BJ (cell line): ENCODE data around the gene P4HTM. TPM values are rescaled to one million over a fixed set of nuclear protein-coding genes. Genes with fewer than 3 reads are reported as not detected.

Experiments used
- CTCF ChIA-PET: fragments of 350-600 bp; formaldehyde crosslinking; extraction: SDS; loops from one replicate; lab custom pipeline; 2021; ENCODE audit warnings: antibody characterized with exemption, inconsistent platforms; lab: Yijun Ruan, JAX
- POLR2A ChIA-PET: fragments of 300-600 bp; sonication (Branson Sonifier 250); formaldehyde crosslinking; extraction: SDS; loops from one replicate; lab custom pipeline; 2021; ENCODE audit warnings: antibody characterized with exemption; lab: Charles Lee
- DNase-seq: peaks from one replicate; pipeline ENCODE4 v3.0.0-alpha.2; 2011; ENCODE audit warnings: low read depth
- H3K27me3 ChIP-seq: 2 replicates; pipeline ENCODE4 v1.6.0; 2011; ENCODE audit warnings: low read length; ENCODE audit not compliant: control insufficient read depth, insufficient read depth
- H3K36me3 ChIP-seq: 2 replicates; pipeline ENCODE4 v1.5.1; 2011; ENCODE audit warnings: low read length; ENCODE audit not compliant: control insufficient read depth, insufficient read depth
- H3K4me3 ChIP-seq: 2 replicates; pipeline ENCODE4 v1.5.1; 2011; ENCODE audit warnings: low read depth, mild to moderate bottlenecking, control low read depth, low read length
- CTCF ChIP-seq: IDR thresholded peaks from 2 replicates; pipeline ENCODE4 v1.5.1; 2011; ENCODE audit warnings: low read depth, mild to moderate bottlenecking, control low read depth, inconsistent platforms, low read length, moderate library complexity; ENCODE audit not compliant: insufficient read depth
- polyA plus RNA-seq: library from polyadenylated mRNA; depleted of rRNA; stranded (reverse); fragments of >200 nt; gene quantifications from 2 replicates; pipeline ENCODE4 v1.2.3, GENCODE V29; 2011

Gene P4HTM
- polyA plus RNA-seq, 1 experiment, result 38.4 TPM

- ChIA-PET CTCF (interaction anchor here (0.6 to 4.3 kb wide), 4 partner anchors 14 to 415 kb away, joined by 3 to 29 read pairs (median 4); partner anchors contain the start of gene ARIH2), POLR2A (no interaction called here)
- peaks cover 29% of the 10 kb centered on the region for H3K36me3 ChIP-seq
- no peak for DNase-seq
- TF ChIP-seq CTCF, result no peak
- H3K4me3 ChIP-seq, result no peak overlapping the region
- no peaks in the 10 kb centered on the region for H3K27me3 ChIP-seq
These were observed 15.8 kb upstream of the P4HTM start for GRCh38 chr3:48974076-48974864.

GRCh38 chr3:48979451-48979850, 10.6 kb upstream of the P4HTM start:
- CTCF ChIA-PET, result interaction anchor here (0.6 to 1.3 kb wide), 2 partner anchors 9 to 13 kb away, joined by 3 to 4 read pairs; no protein-coding TSS in a partner anchor
- peaks cover 31% of the 10 kb centered on the region for H3K36me3 ChIP-seq
- no peak for TF ChIP-seq CTCF

GRCh38 chr3:48980295-48980694, 9.7 kb upstream of the P4HTM start:
- no peak for TF ChIP-seq CTCF
- DNase-seq, result no peak
- Histone ChIP-seq H3K27me3 (no peaks in the 10 kb centered on the region), H3K4me3 (no peak overlapping the region), H3K36me3 (peaks cover 30% of the 10 kb centered on the region)
- ChIA-PET CTCF (interaction anchor here (1.3 kb wide), 1 partner anchor 8 kb away, joined by 4 read pairs; no protein-coding TSS in a partner anchor), POLR2A (no interaction called here)

More at GRCh38 chr3:48979451-48979850, 10.6 kb upstream of the P4HTM start:
- DNase-seq, result no peak
- no peaks in the 10 kb centered on the region for H3K27me3 ChIP-seq
- no peak overlapping the region for H3K4me3 ChIP-seq
- POLR2A ChIA-PET, result no interaction called here

- Histone ChIP-seq H3K27me3 (no peaks in the 10 kb centered on the region), H3K4me3 (no peak overlapping the region), H3K36me3 (peaks cover 32% of the 10 kb centered on the region)
- no peak for TF ChIP-seq CTCF
- CTCF ChIA-PET, result no interaction called here
- POLR2A ChIA-PET, result no interaction called here
- DNase-seq, result no peak
These were observed 8.0 kb upstream of the P4HTM start for GRCh38 chr3:48982016-48982415.

GRCh38 chr3:48982686-48983085, 7.4 kb upstream of the P4HTM start:
- Histone ChIP-seq H3K36me3 (peaks cover 29% of the 10 kb centered on the region), H3K27me3 (no peaks in the 10 kb centered on the region), H3K4me3 (no peak overlapping the region)
- ChIA-PET POLR2A (no interaction called here), CTCF (no interaction called here)
- TF ChIP-seq CTCF, result no peak
- no peak for DNase-seq
